DOHH2 (cell line): ENCODE results near the gene SPNS2.

ENCODE experiments used
- EZH2phosphoT487 ChIP-seq: fragments of 200-600 bp; sonication (generic); IDR thresholded peaks from 2 replicates; pipeline ENCODE4 v1.6.1; 2017; ENCODE audit warnings: borderline replicate concordance, mild to moderate bottlenecking, antibody characterized with exemption, low read length, moderate library complexity, mixed read lengths
- TF ChIP-seq, protein P1 (sequence below): fragments of 200-600 bp; sonication (generic); IDR thresholded peaks from one replicate; pipeline ENCODE4 v1.5.1; 2014; ENCODE audit warnings: antibody characterized with exemption, mild to moderate bottlenecking, low read depth, low read length; ENCODE audit not compliant: poor library complexity, severe bottlenecking

DNA sequence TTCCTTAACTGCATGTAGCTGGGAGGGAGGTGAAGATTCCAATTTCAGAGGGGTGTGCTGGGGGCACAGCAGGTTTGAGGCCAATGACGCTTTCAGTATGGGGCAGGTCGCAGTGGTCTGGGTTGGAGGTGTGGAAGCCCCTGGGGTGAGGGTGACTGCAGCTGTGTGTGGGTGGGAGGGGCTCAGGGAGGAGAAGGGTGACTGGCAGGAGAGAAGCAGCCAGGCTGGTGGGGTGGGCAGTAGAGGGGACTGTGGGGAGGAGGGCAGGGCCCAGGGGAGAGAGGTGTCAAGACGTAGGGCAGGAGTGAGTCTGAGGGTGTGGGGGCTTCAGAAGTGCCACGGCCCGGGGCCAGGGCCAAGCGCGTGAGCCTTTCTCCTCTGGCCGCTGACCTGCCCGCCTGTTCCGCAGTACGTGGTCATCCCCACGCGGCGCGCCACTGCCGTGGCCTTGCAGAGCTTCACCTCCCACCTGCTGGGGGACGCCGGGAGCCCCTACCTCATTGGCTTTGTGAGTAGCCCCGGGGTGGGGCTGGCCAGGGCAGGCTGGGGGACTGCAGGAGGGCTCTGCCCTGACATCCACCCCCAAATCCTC is 37.1 kb downstream of the SPNS2 start:
- TF ChIP-seq, protein P1, sequence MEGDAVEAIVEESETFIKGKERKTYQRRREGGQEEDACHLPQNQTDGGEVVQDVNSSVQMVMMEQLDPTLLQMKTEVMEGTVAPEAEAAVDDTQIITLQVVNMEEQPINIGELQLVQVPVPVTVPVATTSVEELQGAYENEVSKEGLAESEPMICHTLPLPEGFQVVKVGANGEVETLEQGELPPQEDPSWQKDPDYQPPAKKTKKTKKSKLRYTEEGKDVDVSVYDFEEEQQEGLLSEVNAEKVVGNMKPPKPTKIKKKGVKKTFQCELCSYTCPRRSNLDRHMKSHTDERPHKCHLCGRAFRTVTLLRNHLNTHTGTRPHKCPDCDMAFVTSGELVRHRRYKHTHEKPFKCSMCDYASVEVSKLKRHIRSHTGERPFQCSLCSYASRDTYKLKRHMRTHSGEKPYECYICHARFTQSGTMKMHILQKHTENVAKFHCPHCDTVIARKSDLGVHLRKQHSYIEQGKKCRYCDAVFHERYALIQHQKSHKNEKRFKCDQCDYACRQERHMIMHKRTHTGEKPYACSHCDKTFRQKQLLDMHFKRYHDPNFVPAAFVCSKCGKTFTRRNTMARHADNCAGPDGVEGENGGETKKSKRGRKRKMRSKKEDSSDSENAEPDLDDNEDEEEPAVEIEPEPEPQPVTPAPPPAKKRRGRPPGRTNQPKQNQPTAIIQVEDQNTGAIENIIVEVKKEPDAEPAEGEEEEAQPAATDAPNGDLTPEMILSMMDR: no peak
- no peak for TF ChIP-seq EZH2phosphoT487
